ENCODE measurements around the gene DCAF12.

Gene DCAF12

GRCh38 chr9:34065541-34065940 is 61.0 kb downstream of the DCAF12 start:
- no peaks in the 10 kb centered on the region for H3K36me3 ChIP-seq (ENCODE audit: insufficient read depth, low read length)
- TF ChIP-seq EZH2 (IDR thresholded peaks at IDR 0.05; ENCODE audit: borderline replicate concordance, low read depth, low read length, severe bottlenecking): no peak
- no peak for TF ChIP-seq CTCF (IDR thresholded peaks at IDR 0.05; ENCODE audit: borderline replicate concordance, extremely low read depth, low read length, poor library complexity, severe bottlenecking)
- no peak overlapping the region for H3K4me3 ChIP-seq (ENCODE audit: low read depth in 1 of 2, low read length in 2 of 2)
- H3K79me2 ChIP-seq (ENCODE audit: insufficient read depth, low read length): no peaks in the 10 kb centered on the region
- H3K27me3 ChIP-seq (ENCODE audit: insufficient read depth, low read length, poor library complexity): no peaks in the 10 kb centered on the region
- H3K27ac ChIP-seq (ENCODE audit: low read length): no peak overlapping the region
- H3K4me2 ChIP-seq (ENCODE audit: insufficient read depth, low read length): no peak overlapping the region
- no peaks in the 10 kb centered on the region for H4K20me1 ChIP-seq (ENCODE audit: insufficient read depth, low read length)
- H2AFZ ChIP-seq (ENCODE audit: low read depth, low read length): no peak overlapping the region
- no peaks in the 10 kb centered on the region for H3K9me3 ChIP-seq (ENCODE audit: insufficient read depth, low read length, severe bottlenecking)
- DNase-seq: no peak
- H3K9ac ChIP-seq (ENCODE audit: low read depth, low read length): no peak overlapping the region
- no peak for ATAC-seq (ENCODE audit: insufficient read depth, low read depth)
- no peaks in the 10 kb centered on the region for H3K4me1 ChIP-seq (ENCODE audit: insufficient read depth, low read length)

GRCh38 chr9:34059954-34060353 is 66.5 kb downstream of the DCAF12 start:
- Histone ChIP-seq H2AFZ (ENCODE audit: low read depth, low read length) (no peak overlapping the region), H3K4me2 (ENCODE audit: insufficient read depth, low read length) (no peak overlapping the region), H3K27ac (ENCODE audit: low read length) (no peak overlapping the region), H3K36me3 (ENCODE audit: insufficient read depth, low read length) (no peaks in the 10 kb centered on the region), H3K79me2 (ENCODE audit: insufficient read depth, low read length) (no peaks in the 10 kb centered on the region), H3K27me3 (ENCODE audit: insufficient read depth, low read length, poor library complexity) (no peaks in the 10 kb centered on the region), H4K20me1 (ENCODE audit: insufficient read depth, low read length) (no peaks in the 10 kb centered on the region), H3K4me1 (ENCODE audit: insufficient read depth, low read length) (no peaks in the 10 kb centered on the region), H3K4me3 (ENCODE audit: low read depth in 1 of 2, low read length in 2 of 2) (no peak overlapping the region), H3K9me3 (ENCODE audit: insufficient read depth, low read length, severe bottlenecking) (no peaks in the 10 kb centered on the region), H3K9ac (ENCODE audit: low read depth, low read length) (no peak overlapping the region)
- TF ChIP-seq EZH2 (IDR thresholded peaks at IDR 0.05; ENCODE audit: borderline replicate concordance, low read depth, low read length, severe bottlenecking) (no peak), CTCF (IDR thresholded peaks at IDR 0.05; ENCODE audit: borderline replicate concordance, extremely low read depth, low read length, poor library complexity, severe bottlenecking) (no peak)
- no peak for DNase-seq
- no peak for ATAC-seq (ENCODE audit: insufficient read depth, low read depth)

- H3K27me3 ChIP-seq (ENCODE audit: insufficient read depth, low read length, poor library complexity): no peaks in the 10 kb centered on the region
- H3K36me3 ChIP-seq (ENCODE audit: insufficient read depth, low read length): no peaks in the 10 kb centered on the region
- no peak for DNase-seq
- H3K79me2 ChIP-seq (ENCODE audit: insufficient read depth, low read length): no peaks in the 10 kb centered on the region
- no peak overlapping the region for H2AFZ ChIP-seq (ENCODE audit: low read depth, low read length)
- no peaks in the 10 kb centered on the region for H3K4me1 ChIP-seq (ENCODE audit: insufficient read depth, low read length)
- no peak overlapping the region for H3K9ac ChIP-seq (ENCODE audit: low read depth, low read length)
- no peak for TF ChIP-seq CTCF (IDR thresholded peaks at IDR 0.05; ENCODE audit: borderline replicate concordance, extremely low read depth, low read length, poor library complexity, severe bottlenecking)
- no peak for TF ChIP-seq EZH2 (IDR thresholded peaks at IDR 0.05; ENCODE audit: borderline replicate concordance, low read depth, low read length, severe bottlenecking)
- no peaks in the 10 kb centered on the region for H3K9me3 ChIP-seq (ENCODE audit: insufficient read depth, low read length, severe bottlenecking)
- H4K20me1 ChIP-seq (ENCODE audit: insufficient read depth, low read length): no peaks in the 10 kb centered on the region
- no peak overlapping the region for H3K4me2 ChIP-seq (ENCODE audit: insufficient read depth, low read length)
- no peak overlapping the region for H3K27ac ChIP-seq (ENCODE audit: low read length)
- no peak for ATAC-seq (ENCODE audit: insufficient read depth, low read depth)
- no peak overlapping the region for H3K4me3 ChIP-seq (ENCODE audit: low read depth in 1 of 2, low read length in 2 of 2)
Observed at GRCh38 chr9:34059281-34059680, 67.2 kb downstream of the DCAF12 start.
